SIG-M5 treated with dmso at 0.1 percent for 504 hours (cell line): ENCODE results near the gene NDUFS2.

Experiments
- DNase-seq: peaks from one replicate; lab custom pipeline; 2025; ENCODE audit not compliant: unreplicated experiment; lab: John Stamatoyannopoulos, UW

NDUFS2 gene

GRCh38 chr1:161201836-161202712 lies at the start of gene NDUFS2:
NDUFS2 (plus strand) TSS chr1:161202367; CDS start chr1:161202386, 19 bp downstream.
- DNase-seq, result peak; percentile 99

DNA sequence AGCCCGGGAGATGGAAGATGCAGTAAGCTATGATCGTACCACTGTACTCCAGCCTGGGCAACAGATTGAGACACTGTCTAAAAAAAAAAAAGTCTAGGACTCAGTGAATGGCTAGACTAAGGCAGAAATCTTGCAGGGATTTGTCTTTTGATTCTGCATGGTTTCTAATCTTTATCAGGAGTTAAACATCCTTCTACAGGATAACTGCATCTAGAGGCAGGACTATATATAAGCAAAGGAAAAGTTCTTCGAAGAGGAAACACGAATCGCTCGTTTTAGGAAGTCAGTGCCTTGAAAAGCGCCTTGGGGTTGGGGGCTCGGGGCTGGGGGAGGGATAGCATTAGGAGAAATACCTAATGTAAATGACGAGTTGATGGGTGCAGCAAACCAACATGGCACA lies 49.0 kb upstream of the NDUFS2 start:
- no peak for DNase-seq

GRCh38 chr1:161153682-161154337 lies 48.4 kb upstream of the NDUFS2 start, which contains the start of gene UFC1:
UFC1 (plus strand) TSS chr1:161153978; CDS start chr1:161153998, 20 bp downstream.
- DNase-seq, result peak; percentile 97

DNA sequence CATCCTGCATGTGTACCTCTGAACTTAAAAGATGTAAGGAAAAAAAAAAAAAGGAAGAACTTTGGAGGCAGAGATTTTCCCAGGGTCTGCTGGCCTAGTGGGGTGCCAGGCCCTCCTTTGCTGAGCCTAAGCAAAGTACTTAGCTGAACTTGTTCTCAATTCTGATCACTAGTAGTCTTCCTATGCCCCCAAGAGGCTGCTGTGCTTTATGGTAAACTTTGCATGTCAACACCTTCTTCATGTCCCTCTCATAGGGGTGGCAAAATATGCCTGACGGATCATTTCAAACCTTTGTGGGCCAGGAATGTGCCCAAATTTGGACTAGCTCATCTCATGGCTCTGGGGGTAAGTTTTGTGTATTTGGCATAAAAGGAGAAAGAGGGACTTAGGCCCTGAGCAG lies 44.3 kb upstream of the NDUFS2 start:
- no peak for DNase-seq

GRCh38 chr1:161158316-161159010 lies 43.7 kb upstream of the NDUFS2 start:
- no peak for DNase-seq

- peak; percentile 95 for DNase-seq
Observed at GRCh38 chr1:161159087-161159912, 42.9 kb upstream of the NDUFS2 start, which contains the start of gene USP21. USP21 (plus strand) TSS chr1:161159500; CDS start chr1:161160641, 1,141 bp downstream.

GRCh38 chr1:161159913-161160243 lies 42.3 kb upstream of the NDUFS2 start:
- peak; percentile 53 for DNase-seq

DNA sequence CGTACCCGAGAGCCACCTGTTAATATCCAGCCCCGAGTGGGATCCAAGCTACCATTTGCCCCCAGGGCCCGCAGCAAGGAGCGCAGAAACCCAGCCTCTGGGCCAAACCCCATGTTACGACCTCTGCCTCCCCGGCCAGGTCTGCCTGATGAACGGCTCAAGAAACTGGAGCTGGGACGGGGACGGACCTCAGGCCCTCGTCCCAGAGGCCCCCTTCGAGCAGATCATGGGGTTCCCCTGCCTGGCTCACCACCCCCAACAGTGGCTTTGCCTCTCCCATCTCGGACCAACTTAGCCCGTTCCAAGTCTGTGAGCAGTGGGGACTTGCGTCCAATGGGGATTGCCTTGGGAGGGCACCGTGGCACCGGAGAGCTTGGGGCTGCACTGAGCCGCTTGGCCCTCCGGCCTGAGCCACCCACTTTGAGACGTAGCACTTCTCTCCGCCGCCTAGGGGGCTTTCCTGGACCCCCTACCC lies 41.5 kb upstream of the NDUFS2 start:
- DNase-seq, result no peak

- DNase-seq, result no peak
Observed at GRCh38 chr1:161161652-161162051, 40.5 kb upstream of the NDUFS2 start.

- no peak for DNase-seq
Observed at GRCh38 chr1:161162052-161162451, 40.1 kb upstream of the NDUFS2 start.

DNA sequence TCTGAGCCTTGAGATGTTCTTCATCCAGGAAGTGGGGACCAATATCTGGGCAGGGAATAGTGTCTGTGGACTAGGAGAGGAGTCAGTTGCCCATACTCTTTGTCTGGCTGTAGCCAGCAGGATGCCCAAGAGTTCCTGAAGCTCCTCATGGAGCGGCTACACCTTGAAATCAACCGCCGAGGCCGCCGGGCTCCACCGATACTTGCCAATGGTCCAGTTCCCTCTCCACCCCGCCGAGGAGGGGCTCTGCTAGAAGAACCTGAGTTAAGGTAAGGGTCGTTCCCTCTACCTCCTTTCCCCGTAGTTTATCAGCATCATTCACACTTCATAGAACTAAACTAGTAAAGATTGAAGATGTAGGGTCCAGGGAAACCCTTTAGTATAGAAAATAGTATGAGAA lies 39.4 kb upstream of the NDUFS2 start:
- DNase-seq, result no peak

DNA sequence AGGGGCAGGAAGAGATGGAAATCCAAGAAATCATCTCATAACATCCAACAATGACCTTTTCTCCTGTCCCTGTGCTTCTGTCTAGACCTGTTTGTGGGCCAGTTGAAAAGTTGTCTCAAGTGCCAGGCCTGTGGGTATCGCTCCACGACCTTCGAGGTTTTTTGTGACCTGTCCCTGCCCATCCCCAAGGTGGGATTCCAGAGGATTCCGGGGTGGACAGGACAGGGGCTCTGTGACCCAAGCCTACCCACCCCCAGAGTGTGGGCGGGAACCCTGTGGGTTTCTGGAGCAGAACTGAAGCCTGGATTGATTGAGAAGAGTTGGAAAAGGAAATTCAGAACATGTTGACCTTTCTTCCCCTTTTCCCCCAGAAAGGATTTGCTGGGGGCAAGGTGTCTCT lies 38.4 kb upstream of the NDUFS2 start:
- DNase-seq, result no peak

- DNase-seq, result no peak
Observed at GRCh38 chr1:161164901-161165610, 37.1 kb upstream of the NDUFS2 start.

- peak; percentile 99 for DNase-seq
Observed at GRCh38 chr1:161165742-161166668, 36.2 kb upstream of the NDUFS2 start, which contains the start of gene PPOX. PPOX (plus strand) TSS chr1:161166426; CDS start chr1:161166848, 422 bp downstream.

GRCh38 chr1:161166669-161167548 lies 35.3 kb upstream of the NDUFS2 start:
- no peak for DNase-seq

- no peak for DNase-seq
Observed at GRCh38 chr1:161168906-161169305, 33.3 kb upstream of the NDUFS2 start.

DNA sequence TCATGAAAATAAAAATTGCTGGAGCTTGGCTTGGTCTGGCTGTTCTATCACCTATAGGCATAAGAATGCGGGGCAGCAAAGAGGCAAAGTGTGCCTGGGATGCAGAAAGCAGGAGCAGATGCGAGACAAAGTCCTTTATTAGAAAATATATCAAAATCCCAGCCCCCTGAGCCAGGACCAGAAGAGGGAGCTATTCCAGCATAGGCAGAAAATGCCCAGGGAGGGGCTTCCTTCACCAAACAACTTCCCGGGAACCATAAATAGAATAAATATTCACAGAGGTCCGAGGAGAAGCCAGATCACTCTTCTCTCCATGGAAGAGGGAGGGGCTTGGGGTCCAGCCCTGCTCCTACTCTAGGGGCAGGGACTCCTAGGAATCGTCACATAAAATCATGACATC lies 31.0 kb upstream of the NDUFS2 start:
- no peak for DNase-seq

DNA sequence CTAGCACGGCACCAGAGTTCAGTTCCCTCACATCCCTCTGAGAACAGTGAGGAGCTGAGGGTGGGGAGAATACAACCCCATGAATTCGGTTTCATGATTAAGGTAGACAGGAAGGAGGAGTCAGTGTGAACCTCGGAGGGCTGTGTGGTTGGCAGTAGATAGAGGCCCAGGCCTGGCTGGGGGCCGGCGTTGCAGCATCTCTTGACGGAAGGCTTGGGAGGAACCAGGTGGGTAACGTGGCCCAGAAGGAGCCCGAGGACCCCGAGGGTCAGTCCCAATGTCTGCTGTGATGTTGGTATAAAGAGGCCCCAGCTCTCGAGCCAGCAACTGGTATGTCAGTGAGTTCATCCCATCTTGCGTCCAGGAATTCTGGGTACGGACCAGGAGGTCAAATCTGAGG lies 30.5 kb upstream of the NDUFS2 start:
- no peak for DNase-seq
